Neural progenitor cell (in vitro differentiated cells): ENCODE results near the gene ATP8B4.

Experiments
- CTCF ChIP-seq: fragments of 200-600 bp; sonication (generic); IDR thresholded peaks from 2 replicates; pipeline ENCODE4 v1.5.1; 2017; ENCODE audit warnings: antibody characterized with exemption, mild to moderate bottlenecking
- EZH2phosphoT487 ChIP-seq: fragments of 200-600 bp; sonication (generic); IDR thresholded peaks from 2 replicates; pipeline ENCODE4 v1.6.1; 2017; ENCODE audit warnings: antibody characterized with exemption

DNA sequence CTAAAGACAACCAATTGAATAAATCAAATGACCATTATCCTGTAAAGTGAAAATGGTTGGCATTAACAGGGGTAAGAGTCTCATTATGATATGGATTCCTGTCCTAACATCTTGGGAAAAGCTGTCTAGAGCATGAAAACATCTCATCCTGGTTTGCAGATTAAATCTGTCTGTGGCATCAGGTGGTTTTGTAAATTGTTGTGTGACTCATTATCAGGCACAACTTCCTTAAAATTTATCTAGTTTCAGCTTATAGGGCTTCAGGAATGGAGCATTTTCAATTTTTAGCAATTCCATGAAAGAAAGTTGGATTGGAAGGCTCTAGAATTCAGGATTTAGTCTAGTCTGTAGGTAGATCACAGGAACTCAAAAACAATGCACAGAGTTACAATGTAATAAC lies 31.8 kb upstream of the ATP8B4 start:
- no peak for TF ChIP-seq CTCF
- TF ChIP-seq EZH2phosphoT487, result no peak
